CD4-positive, alpha-beta memory T cell (primary cell): Measurements from ENCODE around the gene CYRIA. TPM values are rescaled to one million over a fixed set of nuclear protein-coding genes. Genes with fewer than 3 reads are reported as not detected.

Experiments used
- CTCF ChIA-PET: fragments of 350-600 bp; sonication (Branson Sonifier 250); formaldehyde crosslinking; loops from one replicate; lab custom pipeline; 2021; ENCODE audit warnings: inconsistent platforms; ENCODE audit not compliant: partially characterized antibody; lab: Charles Lee
- POLR2A ChIA-PET: fragments of 350-600 bp; sonication (Branson Sonifier 250); formaldehyde crosslinking; loops from one replicate; lab custom pipeline; 2021; ENCODE audit not compliant: partially characterized antibody; lab: Charles Lee
- DNase-seq, 5 donors: peaks; one replicate each; pipeline versions ENCODE4 v3.0.0 to v3.0.0-alpha.2; 2020 to 2022; ENCODE audit warnings: mixed read lengths in 1 of 5
- H3K27ac ChIP-seq: one replicate; pipeline ENCODE4 v1.7.0; 2013; ENCODE audit warnings: low read depth, low read length
- H3K27me3 ChIP-seq: 2 replicates; pipeline ENCODE4 v1.7.0; 2013; ENCODE audit warnings: mild to moderate bottlenecking, low read length, moderate library complexity; ENCODE audit not compliant: insufficient read depth
- H3K36me3 ChIP-seq: 2 replicates; pipeline ENCODE4 v1.7.0; 2013; ENCODE audit warnings: mild to moderate bottlenecking, low read length, moderate library complexity; ENCODE audit not compliant: insufficient read depth
- H3K4me1 ChIP-seq: 2 replicates; pipeline ENCODE4 v1.7.0; 2013; ENCODE audit warnings: mild to moderate bottlenecking, low read length, moderate library complexity; ENCODE audit not compliant: insufficient read depth
- H3K4me3 ChIP-seq, 2 donors: one replicate each; pipeline ENCODE4 v1.7.0; 2013; ENCODE audit warnings: low read length in 2 of 2, mild to moderate bottlenecking in 1 of 2
- H3K9me3 ChIP-seq, 2 donors: one replicate each; pipeline ENCODE4 v1.7.0; 2013; ENCODE audit warnings: low read length in 2 of 2, control low read depth in 1 of 2; ENCODE audit not compliant: control insufficient read depth in 1 of 2
- H3K27ac Mint-ChIP-seq, 7 donors: one replicate each; pipeline ENCODE4 v1.8.0; 2020 to 2021; ENCODE audit warnings: mixed read lengths in 7 of 7, mild to moderate bottlenecking in 6 of 7, inconsistent platforms in 3 of 7, moderate library complexity in 3 of 7
- H3K27me3 Mint-ChIP-seq, 2 donors: one replicate each; pipeline ENCODE4 v1.8.0; 2020 to 2021; ENCODE audit warnings: mixed read lengths in 2 of 2
- H3K36me3 Mint-ChIP-seq, 2 donors: one replicate each; pipeline ENCODE4 v1.8.0; 2020 to 2021; ENCODE audit warnings: mixed read lengths in 2 of 2, inconsistent platforms in 1 of 2, mild to moderate bottlenecking in 1 of 2
- H3K4me1 Mint-ChIP-seq, 4 donors: one replicate each; pipeline ENCODE4 v1.8.0; 2020 to 2021; ENCODE audit warnings: mixed read lengths in 4 of 4, mild to moderate bottlenecking in 1 of 4
- H3K4me3 Mint-ChIP-seq, 8 donors: one replicate each; pipeline ENCODE4 v1.8.0; 2020 to 2021; ENCODE audit warnings: mixed read lengths in 8 of 8, mild to moderate bottlenecking in 7 of 8, moderate library complexity in 6 of 8, inconsistent platforms in 3 of 8
- H3K9me3 Mint-ChIP-seq, 8 donors: one replicate each; pipeline ENCODE4 v1.8.0; 2020 to 2021; ENCODE audit warnings: mixed read lengths in 8 of 8, mild to moderate bottlenecking in 5 of 8, inconsistent platforms in 3 of 8, moderate library complexity in 1 of 8
- intact Hi-C: fragments of 100-400 bp; cut with micrococcal nuclease; formaldehyde crosslinking; loops from one replicate; pipeline ENCODE4 v1.15.1; 2023
- polyA plus RNA-seq, 2 donors: library from polyadenylated mRNA; unstranded; fragments of 300-500 nt; fragmentation: Illumina TruSeq; gene quantifications; one replicate each; pipeline ENCODE4 v1.2.3, GENCODE V29; 2021
- total RNA-seq, 2 experiments: library from RNA; stranded (reverse); gene quantifications; one replicate each; pipeline ENCODE4 v1.2.3, GENCODE V29; 2021

Gene CYRIA
- total and polyA plus RNA-seq, 4 experiments from 2014 or later, result 0.11 to 0.32 (median 0.18) TPM; not detected in 1

GRCh38 chr2:16682431-16683118 is 16.9 kb upstream of the CYRIA start:
- POLR2A ChIA-PET, result no interaction called here
- H3K27ac Mint-ChIP-seq, result no peak overlapping the region
- no peak for DNase-seq
- H3K4me3 Mint-ChIP-seq, result no peak overlapping the region
- CTCF ChIA-PET, result no interaction called here
- H3K27me3 ChIP-seq, result no peaks in the 10 kb centered on the region
- intact Hi-C loops, result no loop called here
- H3K9me3 Mint-ChIP-seq, result peaks cover 0 to 27% (median 15%) of the 10 kb centered on the region in 8 donors
- H3K36me3 Mint-ChIP-seq, result no peaks in the 10 kb centered on the region
- H3K9me3 ChIP-seq, result no peaks in the 10 kb centered on the region
- no peaks in the 10 kb centered on the region for H3K4me1 ChIP-seq
- H3K4me1 Mint-ChIP-seq, result no peaks in the 10 kb centered on the region
- peaks cover 2 to 8% of the 10 kb centered on the region in 2 donors for H3K27me3 Mint-ChIP-seq
- H3K36me3 ChIP-seq, result no peaks in the 10 kb centered on the region
- no peak overlapping the region for H3K27ac ChIP-seq
- no peak overlapping the region for H3K4me3 ChIP-seq

- Histone ChIP-seq H3K36me3 (no peaks in the 10 kb centered on the region), H3K9me3 (no peaks in the 10 kb centered on the region), H3K4me3 (no peak overlapping the region), H3K4me1 (no peaks in the 10 kb centered on the region), H3K27me3 (no peaks in the 10 kb centered on the region), H3K27ac (no peak overlapping the region)
- Mint-ChIP-seq H3K4me3 (no peak overlapping the region), H3K36me3 (no peaks in the 10 kb centered on the region), H3K27ac (no peak overlapping the region), H3K27me3 (peaks cover 0 to 8% of the 10 kb centered on the region in 2 donors), H3K9me3 (peaks cover 0 to 27% (median 16%) of the 10 kb centered on the region in 8 donors), H3K4me1 (no peaks in the 10 kb centered on the region)
- ChIA-PET CTCF (no interaction called here), POLR2A (no interaction called here)
- intact Hi-C loops, result no loop called here
- no peak for DNase-seq
Observed at GRCh38 chr2:16680781-16681180, 15.1 kb upstream of the CYRIA start.

GRCh38 chr2:16680304-16680703 is 14.7 kb upstream of the CYRIA start:
- Mint-ChIP-seq H3K9me3 (peaks cover 0 to 27% (median 16%) of the 10 kb centered on the region in 8 donors), H3K27ac (no peak overlapping the region), H3K36me3 (no peaks in the 10 kb centered on the region), H3K27me3 (peaks cover 0 to 9% of the 10 kb centered on the region in 2 donors), H3K4me1 (no peaks in the 10 kb centered on the region), H3K4me3 (no peak overlapping the region)
- DNase-seq, result no peak
- no peaks in the 10 kb centered on the region for H3K27me3 ChIP-seq
- intact Hi-C loops, result no loop called here
- no peaks in the 10 kb centered on the region for H3K36me3 ChIP-seq
- no peak overlapping the region for H3K4me3 ChIP-seq
- POLR2A ChIA-PET, result no interaction called here
- H3K4me1 ChIP-seq, result no peaks in the 10 kb centered on the region
- CTCF ChIA-PET, result no interaction called here
- no peak overlapping the region for H3K27ac ChIP-seq
- no peaks in the 10 kb centered on the region for H3K9me3 ChIP-seq

- intact Hi-C loops, result no loop called here
- H3K4me3 Mint-ChIP-seq, result no peak overlapping the region
Observed at GRCh38 chr2:16678964-16679363, 13.3 kb upstream of the CYRIA start.

GRCh38 chr2:16677875-16678274 is 12.2 kb upstream of the CYRIA start:
- H3K9me3 Mint-ChIP-seq, result peaks cover 0 to 25% (median 15%) of the 10 kb centered on the region in 8 donors
- no peaks in the 10 kb centered on the region for H3K4me1 Mint-ChIP-seq
- no peaks in the 10 kb centered on the region for H3K9me3 ChIP-seq
- H3K4me3 Mint-ChIP-seq, result no peak overlapping the region
- no peaks in the 10 kb centered on the region for H3K27me3 ChIP-seq
- no peaks in the 10 kb centered on the region for H3K36me3 Mint-ChIP-seq
- DNase-seq, result no peak
- ChIA-PET POLR2A (no interaction called here), CTCF (no interaction called here)
- intact Hi-C loops, result no loop called here
- H3K36me3 ChIP-seq, result no peaks in the 10 kb centered on the region
- peaks cover 0 to 5% of the 10 kb centered on the region in 2 donors for H3K27me3 Mint-ChIP-seq
- H3K27ac Mint-ChIP-seq, result no peak overlapping the region
- no peak overlapping the region for H3K4me3 ChIP-seq
- H3K27ac ChIP-seq, result no peak overlapping the region
- no peaks in the 10 kb centered on the region for H3K4me1 ChIP-seq

More at GRCh38 chr2:16678964-16679363, 13.3 kb upstream of the CYRIA start:
- ChIA-PET POLR2A (no interaction called here), CTCF (no interaction called here)
- H3K27ac ChIP-seq, result no peak overlapping the region
- peaks cover 0 to 25% (median 15%) of the 10 kb centered on the region in 8 donors for H3K9me3 Mint-ChIP-seq
- H3K36me3 ChIP-seq, result no peaks in the 10 kb centered on the region
- H3K27me3 Mint-ChIP-seq, result peaks cover 0 to 5% of the 10 kb centered on the region in 2 donors
- no peaks in the 10 kb centered on the region for H3K4me1 Mint-ChIP-seq
- no peaks in the 10 kb centered on the region for H3K27me3 ChIP-seq
- H3K4me3 ChIP-seq, result no peak overlapping the region
- no peaks in the 10 kb centered on the region for H3K36me3 Mint-ChIP-seq
- H3K9me3 ChIP-seq, result no peaks in the 10 kb centered on the region
- no peak for DNase-seq
- no peak overlapping the region for H3K27ac Mint-ChIP-seq
- no peaks in the 10 kb centered on the region for H3K4me1 ChIP-seq

- Mint-ChIP-seq H3K27ac (no peak overlapping the region), H3K36me3 (no peaks in the 10 kb centered on the region), H3K4me3 (no peak overlapping the region), H3K27me3 (peaks cover 0 to 4% of the 10 kb centered on the region in 2 donors), H3K4me1 (no peaks in the 10 kb centered on the region), H3K9me3 (peaks cover 0 to 23% (median 14%) of the 10 kb centered on the region in 8 donors)
- intact Hi-C loops, result no loop called here
- ChIA-PET POLR2A (no interaction called here), CTCF (no interaction called here)
- no peak overlapping the region for H3K4me3 ChIP-seq
- H3K27me3 ChIP-seq, result no peaks in the 10 kb centered on the region
- H3K27ac ChIP-seq, result no peak overlapping the region
- no peaks in the 10 kb centered on the region for H3K4me1 ChIP-seq
- H3K9me3 ChIP-seq, result no peaks in the 10 kb centered on the region
- H3K36me3 ChIP-seq, result no peaks in the 10 kb centered on the region
- DNase-seq, result no peak
Observed at GRCh38 chr2:16675781-16676180, 10.1 kb upstream of the CYRIA start.

GRCh38 chr2:16674154-16674553 is 8.5 kb upstream of the CYRIA start:
- Mint-ChIP-seq H3K4me1 (no peaks in the 10 kb centered on the region), H3K36me3 (no peaks in the 10 kb centered on the region), H3K4me3 (no peak overlapping the region), H3K27me3 (peaks cover 0 to 4% of the 10 kb centered on the region in 2 donors), H3K27ac (no peak overlapping the region), H3K9me3 (peaks cover 0 to 15% (median 11%) of the 10 kb centered on the region in 8 donors)
- Histone ChIP-seq H3K4me1 (no peaks in the 10 kb centered on the region), H3K36me3 (no peaks in the 10 kb centered on the region), H3K9me3 (no peaks in the 10 kb centered on the region), H3K27ac (no peak overlapping the region), H3K27me3 (no peaks in the 10 kb centered on the region), H3K4me3 (no peak overlapping the region)
- POLR2A ChIA-PET, result no interaction called here
- no peak for DNase-seq
- CTCF ChIA-PET, result no interaction called here
- intact Hi-C loops, result no loop called here
